Stimulated activated CD4-positive, alpha-beta T cell treated with anti-CD3 and anti-CD28 coated beads, Interleukin-4, amount 100 ng/mL, for 1 hour (primary cell): Measurements from ENCODE around the gene MARK1.
"Not testable (repeated sequence)": the region's sequence is repeated elsewhere in the genome, so short reads cannot be mapped to it uniquely, and the experiment has no call there.

Experiments
- DNase-seq: peaks from one replicate; pipeline ENCODE4 v3.0.0-alpha.2; 2020

MARK1 gene

GRCh38 chr1:220529521-220530020, 1.6 kb downstream of the MARK1 start:
- no peak for DNase-seq

- no peak for DNase-seq
These were observed 5.7 kb downstream of the MARK1 start for GRCh38 chr1:220533504-220534109.

- DNase-seq = no peak
These were observed 17.0 kb downstream of the MARK1 start for GRCh38 chr1:220544901-220545303.

GRCh38 chr1:220550811-220551399, 23.0 kb downstream of the MARK1 start:
- DNase-seq = no peak

DNA sequence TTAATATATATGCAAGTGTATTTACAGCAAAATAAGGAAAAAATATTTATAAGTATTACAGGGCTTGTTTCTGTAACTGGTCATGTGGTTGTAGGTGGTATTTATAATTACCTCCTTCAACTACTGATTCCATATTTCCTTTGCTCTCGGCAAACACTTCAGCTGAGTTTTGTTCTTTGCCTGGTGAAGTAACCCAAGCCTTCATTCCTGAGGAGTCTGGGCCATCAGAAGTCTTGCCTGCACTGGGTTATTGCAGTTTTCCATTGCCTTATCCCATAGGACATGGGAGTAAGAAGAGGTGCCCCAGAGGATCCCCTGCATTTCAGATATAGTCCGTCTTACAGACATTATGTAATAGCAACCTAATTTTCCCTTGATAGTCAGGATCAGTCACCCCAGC, 23.8 kb downstream of the MARK1 start:
- DNase-seq = no peak

DNA sequence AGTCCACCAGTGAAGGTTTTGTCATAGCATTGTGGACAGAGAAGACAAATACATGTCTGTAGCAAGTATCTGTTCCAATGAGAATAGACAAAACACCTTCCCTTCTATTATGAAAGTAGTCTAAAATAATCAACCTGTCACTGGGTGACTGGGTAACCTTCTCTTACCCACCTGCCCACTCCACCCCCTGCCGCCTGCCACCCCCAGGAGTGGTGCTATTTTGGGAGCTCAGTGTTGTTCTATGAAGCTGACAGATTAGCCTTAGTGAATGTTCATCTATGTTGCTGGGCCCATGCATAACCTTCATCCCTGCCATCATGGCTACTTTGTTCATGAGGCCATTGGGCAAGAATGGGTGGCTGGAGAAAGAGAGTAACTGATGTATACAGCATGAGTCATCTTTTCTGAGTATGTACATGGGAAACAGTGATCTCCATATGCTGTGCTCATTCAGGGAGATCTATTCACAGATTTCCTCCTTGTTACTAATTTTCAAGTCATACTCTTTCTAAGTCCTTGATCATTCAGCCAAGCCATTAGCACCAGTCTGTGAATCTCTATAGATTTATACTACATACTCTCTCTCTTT, 24.8 kb downstream of the MARK1 start:
- no peak for DNase-seq

- no peak for DNase-seq
These were observed 28.7 kb downstream of the MARK1 start for GRCh38 chr1:220556641-220557040.

DNA sequence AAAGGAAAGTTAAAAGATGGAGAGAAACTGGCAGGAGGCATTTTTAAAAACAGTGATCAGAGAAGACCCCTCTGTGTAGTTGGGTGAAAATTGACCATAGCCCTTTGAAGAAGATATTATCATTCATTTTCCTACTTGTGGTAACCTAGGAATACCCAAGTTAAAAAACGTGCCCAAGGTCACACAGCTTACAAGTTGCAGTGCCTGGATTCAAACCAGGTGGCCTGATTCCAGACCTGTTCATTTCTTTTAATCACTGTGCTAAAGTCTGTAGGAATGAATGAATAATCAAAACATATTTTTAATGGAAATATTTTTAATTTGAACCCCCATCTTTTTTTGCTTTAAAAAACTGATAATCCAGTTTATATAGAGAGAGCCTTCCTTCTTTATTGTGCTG, 35.6 kb downstream of the MARK1 start:
- DNase-seq = no peak

GRCh38 chr1:220564216-220564615, 36.3 kb downstream of the MARK1 start:
- DNase-seq = no peak

DNA sequence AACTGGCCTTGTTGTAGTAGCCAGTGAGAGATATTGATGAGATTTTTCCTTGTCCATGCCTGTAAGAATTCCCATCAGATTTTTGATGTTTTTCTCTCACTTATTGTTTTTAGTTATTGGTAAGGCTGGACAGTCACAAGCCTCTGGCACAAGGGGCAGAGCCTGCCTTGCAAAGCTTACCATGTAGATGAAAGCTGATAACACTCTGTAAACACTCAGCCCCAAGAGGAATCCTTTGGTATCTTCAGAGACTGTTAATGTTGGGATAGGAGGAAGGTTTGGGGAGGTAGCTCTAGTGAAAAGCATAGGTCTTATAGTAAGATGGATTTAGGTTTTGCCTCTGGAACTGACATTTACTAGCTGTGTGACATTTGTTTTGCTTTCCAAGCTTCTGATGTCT, 37.7 kb downstream of the MARK1 start:
- no peak for DNase-seq

DNA sequence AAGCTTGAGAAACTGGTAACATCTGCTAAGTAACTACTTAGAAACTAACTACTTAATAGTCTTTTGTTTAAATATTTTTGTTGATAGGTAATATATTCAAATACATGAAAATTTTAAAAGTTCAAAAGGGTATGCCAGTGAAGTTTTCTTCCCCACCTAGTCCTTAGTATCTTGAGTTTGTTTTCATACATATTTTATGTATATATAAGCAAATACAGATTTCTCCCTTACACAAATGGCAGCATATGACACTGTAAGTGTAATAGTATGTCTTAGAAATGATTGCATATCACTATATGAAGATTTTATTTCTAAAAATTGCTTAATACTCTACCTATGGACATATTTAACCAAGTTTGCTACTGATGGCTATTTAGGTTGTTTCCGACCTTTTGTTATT, 38.9 kb downstream of the MARK1 start:
- DNase-seq = no peak

GRCh38 chr1:220572416-220572815, 44.5 kb downstream of the MARK1 start:
- DNase-seq = no peak

GRCh38 chr1:220573836-220574235, 45.9 kb downstream of the MARK1 start:
- DNase-seq = no peak

DNA sequence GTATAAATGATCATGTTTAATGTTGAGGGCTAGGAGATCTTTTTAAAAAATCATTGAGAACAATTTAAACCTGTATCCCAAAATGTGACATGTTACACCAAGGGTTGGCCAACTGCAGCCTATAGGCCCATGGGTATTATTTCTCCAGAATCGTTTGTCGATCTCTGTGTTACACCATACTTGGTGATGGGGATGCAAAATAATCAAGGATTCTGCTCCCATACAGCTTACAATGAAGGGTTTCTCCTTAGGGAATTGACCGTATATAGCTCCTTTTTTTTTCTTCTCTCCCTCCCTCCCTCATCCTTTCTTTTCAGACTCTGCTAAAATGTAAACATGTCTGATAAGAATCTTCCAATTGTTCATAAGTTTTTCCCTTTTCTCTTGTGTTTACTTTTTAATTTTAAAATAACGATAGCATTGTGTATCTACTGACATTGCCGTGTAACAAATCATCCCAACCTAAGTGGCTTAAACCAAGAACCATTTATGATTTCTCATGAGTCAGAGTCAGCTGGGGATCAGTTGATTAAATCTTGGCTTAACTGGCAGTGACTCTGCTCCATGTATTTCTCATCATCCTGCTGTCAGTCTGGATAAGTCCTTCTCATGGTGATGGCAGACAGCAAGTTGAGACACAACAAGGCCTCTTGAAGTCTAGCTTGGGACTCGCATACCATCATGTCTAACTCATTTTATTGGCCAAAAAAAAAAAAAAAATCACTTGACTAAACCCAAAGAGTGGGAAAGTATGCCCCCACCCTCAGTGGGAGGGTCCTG, 48.0 kb downstream of the MARK1 start:
- DNase-seq = no peak

GRCh38 chr1:220577926-220578325, 50.0 kb downstream of the MARK1 start:
- DNase-seq = no peak

DNA sequence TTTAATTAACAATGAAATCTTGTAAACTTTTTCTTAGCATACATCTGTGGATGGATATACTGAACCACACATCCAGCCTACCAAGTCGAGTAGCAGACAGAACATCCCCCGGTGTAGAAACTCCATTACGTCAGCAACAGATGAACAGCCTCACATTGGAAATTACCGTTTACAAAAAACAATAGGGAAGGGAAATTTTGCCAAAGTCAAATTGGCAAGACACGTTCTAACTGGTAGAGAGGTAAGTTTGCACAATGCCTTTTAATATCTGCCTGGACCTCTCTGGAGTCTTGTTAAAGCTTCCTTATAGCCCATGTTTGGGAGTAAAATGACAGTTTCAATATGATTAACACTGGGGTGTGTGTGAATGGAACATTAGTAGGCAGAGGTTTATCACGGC, 51.4 kb downstream of the MARK1 start:
- no peak for DNase-seq

GRCh38 chr1:220592714-220593113, 64.8 kb downstream of the MARK1 start:
- DNase-seq = no peak

DNA sequence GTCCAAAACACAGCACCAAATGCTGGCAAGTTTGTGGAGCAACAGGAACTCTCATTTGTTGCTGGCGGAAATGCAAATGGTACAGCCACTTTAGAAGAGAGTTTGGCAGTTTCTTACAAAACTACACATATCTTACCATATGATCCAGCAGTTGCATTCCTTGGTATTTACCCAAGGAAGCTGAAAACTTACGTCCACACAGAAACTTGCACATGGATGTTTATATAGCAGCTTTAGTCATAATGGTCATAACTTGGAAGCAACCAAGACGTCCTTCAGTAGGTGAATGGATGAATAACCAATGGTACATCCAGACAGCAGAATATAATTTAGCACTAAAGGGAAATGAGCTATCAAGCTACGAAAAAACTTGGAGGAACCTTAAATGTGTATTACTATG, 66.4 kb downstream of the MARK1 start:
- no peak for DNase-seq

DNA sequence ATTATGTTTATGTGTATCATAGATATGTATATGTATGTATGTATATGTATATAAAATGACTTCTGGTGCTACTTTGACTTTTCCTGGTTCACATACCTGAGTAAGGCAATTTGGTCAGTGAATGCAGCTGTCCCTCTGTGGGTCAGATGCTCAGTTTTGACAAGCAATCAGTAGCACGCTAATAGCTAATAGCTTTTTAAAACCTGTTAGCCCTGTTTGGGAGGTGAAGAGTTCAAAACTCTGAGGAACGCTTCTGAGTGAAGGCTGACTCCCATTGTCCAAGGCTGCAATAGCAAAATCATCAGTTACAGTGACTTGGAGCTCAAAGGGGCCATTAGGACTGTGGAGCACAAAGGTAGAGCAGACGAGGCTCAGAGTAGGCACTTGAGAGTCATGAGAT, 67.2 kb downstream of the MARK1 start:
- no peak for DNase-seq

- no peak for DNase-seq
These were observed 77.0 kb downstream of the MARK1 start for GRCh38 chr1:220604926-220605325.

GRCh38 chr1:220605651-220606050, 77.7 kb downstream of the MARK1 start:
- DNase-seq = not testable (repeated sequence)

DNA sequence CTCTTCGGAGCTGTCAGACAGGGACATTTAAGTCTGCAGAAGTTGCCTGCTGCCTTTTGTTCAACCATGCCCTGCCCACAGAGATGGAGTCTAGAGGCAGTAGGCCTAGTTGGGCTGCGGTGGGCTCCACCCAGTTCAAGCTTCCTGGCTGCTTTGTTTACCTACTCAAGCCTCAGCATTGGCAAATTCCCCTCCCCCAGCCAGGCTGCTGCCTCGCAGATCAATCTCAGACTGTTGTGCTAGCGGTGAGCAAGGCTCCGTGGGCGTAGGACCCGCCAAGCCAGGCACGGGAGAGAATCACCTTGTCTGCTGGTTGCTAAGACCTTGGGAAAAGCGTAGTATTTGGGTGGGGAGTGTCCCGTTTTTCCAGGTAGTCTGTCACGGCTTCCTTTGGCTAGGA, 83.2 kb downstream of the MARK1 start:
- DNase-seq = not testable (repeated sequence)

DNA sequence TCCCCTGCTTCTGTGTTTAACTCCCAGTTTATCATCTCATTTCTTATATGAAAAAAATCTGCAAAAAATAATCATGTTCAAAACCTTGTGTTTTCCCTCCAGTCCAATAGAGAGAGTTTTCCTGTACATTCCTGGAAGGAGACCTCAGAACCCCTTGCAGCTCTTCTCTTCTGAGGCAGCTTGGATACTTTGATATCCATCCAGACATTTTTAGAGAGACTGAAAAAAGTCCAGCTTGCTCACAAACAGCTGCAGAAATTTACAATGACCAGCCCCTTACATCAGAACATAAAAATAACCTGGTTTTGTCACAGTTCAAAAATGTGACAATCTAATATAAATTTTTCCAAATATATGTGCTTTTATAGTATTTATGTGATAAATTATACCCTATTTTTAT, 88.9 kb downstream of the MARK1 start:
- DNase-seq = no peak

DNA sequence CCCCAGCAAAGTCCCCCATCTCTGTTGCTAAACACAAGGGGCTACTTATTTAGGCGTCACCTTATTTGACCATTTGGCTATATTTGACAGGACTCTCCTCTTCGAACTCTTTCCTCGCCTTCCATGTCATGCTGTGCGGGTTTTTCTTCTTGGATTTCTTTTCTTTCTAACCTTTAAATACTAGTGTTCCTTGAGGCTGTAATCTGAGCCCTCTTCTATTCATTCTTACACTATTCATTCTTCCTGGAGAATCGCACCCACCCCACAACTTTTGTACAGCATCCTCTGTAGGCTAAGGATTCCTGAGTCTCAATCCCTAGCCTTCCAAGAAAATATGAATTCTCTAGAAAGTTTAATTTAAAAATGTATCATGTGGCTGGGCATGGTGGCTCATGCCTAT, 100.5 kb downstream of the MARK1 start:
- no peak for DNase-seq
